HG02642 (cell line): ENCODE data around the gene FADS3.

ENCODE experiments used
- ATAC-seq: cut with Tn5 transposase; IDR thresholded peaks from one replicate; pipeline ENCODE4 v1.9.1; 2021; ENCODE audit warnings: mild to moderate bottlenecking; ENCODE audit not compliant: unreplicated experiment, poor library complexity

The FADS3 gene

GRCh38 chr11:61914471-61915171, 23.3 kb upstream of the FADS3 start:
- no peak for ATAC-seq

- ATAC-seq, result no peak
These were observed 22.5 kb upstream of the FADS3 start for GRCh38 chr11:61913699-61914395.

- no peak for ATAC-seq
These were observed 21.8 kb upstream of the FADS3 start for GRCh38 chr11:61912991-61913698.

GRCh38 chr11:61912530-61912898, 21.2 kb upstream of the FADS3 start:
- ATAC-seq, result no peak

- ATAC-seq, result no peak
These were observed 20.6 kb upstream of the FADS3 start for GRCh38 chr11:61911701-61912529.

- ATAC-seq, result no peak
These were observed 19.9 kb upstream of the FADS3 start for GRCh38 chr11:61911128-61911700.

GRCh38 chr11:61910187-61911127, 19.1 kb upstream of the FADS3 start:
- no peak for ATAC-seq

- ATAC-seq, result no peak
These were observed 17.5 kb upstream of the FADS3 start for GRCh38 chr11:61908730-61909316.

- no peak for ATAC-seq
These were observed 16.8 kb upstream of the FADS3 start for GRCh38 chr11:61907871-61908729.

GRCh38 chr11:61907282-61907681, 15.9 kb upstream of the FADS3 start:
- no peak for ATAC-seq

- ATAC-seq, result no peak
These were observed 15.2 kb upstream of the FADS3 start for GRCh38 chr11:61906522-61906909.

GRCh38 chr11:61905801-61906521, 14.6 kb upstream of the FADS3 start:
- no peak for ATAC-seq

- ATAC-seq, result no peak
These were observed 13.8 kb upstream of the FADS3 start for GRCh38 chr11:61905067-61905696.

- no peak for ATAC-seq
These were observed 13.2 kb upstream of the FADS3 start for GRCh38 chr11:61904539-61905048.

GRCh38 chr11:61903845-61904244, 12.5 kb upstream of the FADS3 start:
- no peak for ATAC-seq

GRCh38 chr11:61902313-61902712, 11.0 kb upstream of the FADS3 start:
- no peak for ATAC-seq

GRCh38 chr11:61901397-61901796, 10.1 kb upstream of the FADS3 start:
- no peak for ATAC-seq
